ENCODE data around the gene IER5L.

Gene IER5L

DNA sequence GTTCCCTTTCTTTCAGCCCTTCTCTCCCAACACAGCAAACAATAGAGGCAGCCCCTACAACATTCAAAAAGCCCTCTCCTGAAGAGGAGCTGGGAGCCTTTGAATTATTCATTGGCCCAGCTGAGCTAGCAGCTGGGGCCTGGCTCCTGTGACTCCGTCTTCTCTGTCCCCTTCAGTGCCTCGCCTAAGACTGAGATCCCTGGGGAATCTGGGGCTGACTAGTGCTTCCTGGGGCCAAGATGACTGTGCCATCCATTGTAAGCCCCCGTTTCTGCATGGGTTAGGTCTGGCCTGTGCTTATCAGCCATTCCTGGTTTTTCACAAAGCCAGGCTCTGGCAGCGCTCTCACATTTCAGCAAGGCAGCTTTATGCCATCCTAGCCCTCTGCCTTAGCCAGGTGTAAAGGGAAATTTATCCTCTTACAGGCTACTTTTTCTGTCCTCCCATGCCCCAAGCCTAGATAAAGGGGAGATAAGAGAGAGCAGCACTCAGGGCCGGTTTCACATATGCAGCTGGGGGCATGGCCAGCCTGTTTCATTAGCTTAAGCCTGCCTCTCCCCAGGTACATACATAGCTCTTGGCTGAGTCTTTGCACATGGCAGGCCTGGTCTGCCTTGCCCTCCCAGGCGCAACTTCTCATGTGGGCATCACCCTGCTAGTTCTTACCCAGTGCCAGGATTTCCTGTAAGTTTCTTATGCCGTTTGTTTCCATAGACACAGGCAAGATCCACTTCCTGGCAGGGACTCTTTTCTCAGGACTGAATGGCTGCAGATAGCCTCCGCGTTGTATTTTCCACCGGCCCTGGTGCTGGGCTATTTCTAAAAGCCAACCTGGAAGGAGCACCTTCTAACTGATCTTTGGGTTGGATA is 51.1 kb downstream of the IER5L start:
- Histone ChIP-seq H3K4me1 (ENCODE audit: low read length) (0 out of 2 replicates have a peak, but pooled peaks cover 3% of the 10 kb centered on the region), H3K4me3 (ENCODE audit: low read length) (no peak overlapping the region), H3K4me2 (ENCODE audit: low read depth, low read length) (no peak overlapping the region), H3K36me3 (replicated peaks; ENCODE audit: insufficient read depth, low read length) (no peaks in the 10 kb centered on the region), H3F3A (ENCODE audit: insufficient read depth, low read length) (peaks cover 3% of the 10 kb centered on the region; the same call in 1 of the 2 replicates), H3K27me3 (replicated peaks; ENCODE audit: insufficient read depth, low read length) (no peaks in the 10 kb centered on the region), H3K9me2 (replicated peaks; ENCODE audit: insufficient read depth, low read length) (no peaks in the 10 kb centered on the region), H3K79me2 (ENCODE audit: low read length) (peaks cover 17% of the 10 kb centered on the region; the same call in 1 of the 2 replicates), H3K9me3 (replicated peaks; ENCODE audit: insufficient read depth, low read length) (no peaks in the 10 kb centered on the region), H3K9ac (ENCODE audit: low read length) (no peak overlapping the region), H2AFZ (ENCODE audit: low read length) (no peak overlapping the region), H3K27ac (ENCODE audit: low read length) (no peak overlapping the region), H4K20me1 (ENCODE audit: insufficient read depth, low read length) (no peaks in the 10 kb centered on the region)
- no peak for TF ChIP-seq EZH2 (optimal IDR thresholded peaks at IDR 0.05; ENCODE audit: low read depth, low read length)
- DNase-seq = no peak

All from MM.1S (cell line).